Lung (tissue), 12 donors: Measurements from ENCODE around the gene ZNF483. TPM values are rescaled to one million over a fixed set of nuclear protein-coding genes. Genes with fewer than 3 reads are reported as not detected.
A peak's percentile ranks its signal among the peaks of the same experiment; 100 is the strongest.
"Not testable (repeated sequence)": the region's sequence is repeated elsewhere in the genome, so short reads cannot be mapped to it uniquely, and the experiment has no call there.

Experiments
- ATAC-seq: fragments of 200-7000 bp; cut with Tn5 transposase; one replicate; pipeline ENCODE4 v1.9.1; 2020; ENCODE audit warnings: moderate number of reproducible peaks; ENCODE audit not compliant: insufficient read depth, low FRiP score
- DNase-seq, 3 donors: peaks; one replicate each; pipeline ENCODE4 v3.0.0-alpha.2; 2013 to 2017
- H3K27ac ChIP-seq, 2 donors: one replicate each; pipeline ENCODE4 v1.5.1; 2013; ENCODE audit warnings: mild to moderate bottlenecking in 2 of 2, moderate library complexity in 2 of 2, control low read depth in 1 of 2, inconsistent platforms in 1 of 2, low read depth in 1 of 2, low read length in 1 of 2
- H3K27me3 ChIP-seq, 3 donors: one replicate each; pipeline ENCODE4 v1.5.1; 2013; ENCODE audit warnings: low read length in 2 of 3; ENCODE audit not compliant: control insufficient read depth in 3 of 3, insufficient read depth in 3 of 3
- H3K36me3 ChIP-seq, 4 donors: one replicate each; pipeline ENCODE4 v1.5.1; 2013; ENCODE audit warnings: low read length in 4 of 4, mild to moderate bottlenecking in 1 of 4, moderate library complexity in 1 of 4; ENCODE audit not compliant: control insufficient read depth in 4 of 4, insufficient read depth in 4 of 4
- H3K4me1 ChIP-seq, 5 donors: one replicate each; pipeline ENCODE4 v1.5.1; 2013; ENCODE audit warnings: low read length in 5 of 5, mild to moderate bottlenecking in 2 of 5, moderate library complexity in 1 of 5; ENCODE audit not compliant: control insufficient read depth in 5 of 5, insufficient read depth in 5 of 5
- H3K4me3 ChIP-seq: one replicate; pipeline ENCODE4 v1.5.1; 2013; ENCODE audit warnings: mild to moderate bottlenecking, control low read depth, moderate library complexity
- H3K9ac ChIP-seq, 2 donors: one replicate each; pipeline ENCODE4 v1.5.1; 2013; ENCODE audit warnings: low read length in 2 of 2, control low read depth in 1 of 2; ENCODE audit not compliant: insufficient read depth in 1 of 2
- H3K9me3 ChIP-seq, 4 donors: one replicate each; pipeline ENCODE4 v1.5.1; 2013; ENCODE audit warnings: low read length in 3 of 4, mild to moderate bottlenecking in 1 of 4, moderate library complexity in 1 of 4; ENCODE audit not compliant: control insufficient read depth in 4 of 4, insufficient read depth in 3 of 4
- CTCF ChIP-seq: IDR thresholded peaks from 2 replicates; pipeline ENCODE4 v1.5.1; 2012; ENCODE audit warnings: mild to moderate bottlenecking; ENCODE audit errors: control extremely low read depth, extremely low read depth
- WGBS, 2 donors: extraction: QIAGEN DNeasy Blood & Tissue Kit; methylation state at CpG; one replicate each; pipeline ENCODE4 v1.1.7; 2013; 5-methylcytosine and 5-hydroxymethylcytosine counted together
- polyA plus RNA-seq, 2 donors: library from polyadenylated mRNA; stranded (reverse); fragments of 200-250 nt; gene quantifications; one replicate each; pipeline ENCODE4 v1.2.1, GENCODE V29; 2013
- total RNA-seq, 2 donors: library from RNA; depleted of rRNA in 1 of 2; stranded (reverse); fragments of >200 nt in 1 of 2; gene quantifications; one replicate each; pipeline ENCODE4 v1.2.1, GENCODE V29; 2014 to 2021
- donor health status: control.
- donor health status: control.
- donor health status: Bipolar disorder and iron deficiency.
- donor health status: healthy.
- donor health status: DM: yes; HTN: yes; CAD: no.

The ZNF483 gene
- total and polyA plus RNA-seq, 4 donors: 0.14 to 20.6 (median 2.8) TPM

GRCh38 chr9:111615928-111616327 lies 90.9 kb downstream of the ZNF483 start:
- Histone ChIP-seq H3K9me3 (no peaks in the 10 kb centered on the region), H3K9ac (no peak overlapping the region), H3K27ac (no peak overlapping the region), H3K4me3 (no peak overlapping the region), H3K36me3 (no peaks in the 10 kb centered on the region), H3K27me3 (no peaks in the 10 kb centered on the region), H3K4me1 (no peaks in the 10 kb centered on the region)
- DNase-seq (no peak), ATAC-seq (no peak)
- TF ChIP-seq CTCF: no peak
- 64 to 69% methylated on average over 3 of the region's 3 CpGs for WGBS, 2 donors

- not testable (repeated sequence) for H3K27me3 ChIP-seq, H3K27ac ChIP-seq, H3K4me3 ChIP-seq, ATAC-seq, H3K4me1 ChIP-seq, DNase-seq, H3K36me3 ChIP-seq, H3K9me3 ChIP-seq, H3K9ac ChIP-seq
- 96 to 97% methylated on average over 22 to 29 of the region's 29 CpGs for WGBS, 2 donors
Observed at GRCh38 chr9:111617349-111617748, 92.4 kb downstream of the ZNF483 start.

- TF ChIP-seq CTCF: peak; percentile 42
- peak in 2 of 3 donors; percentile 40 to 47 for DNase-seq
- H3K36me3 ChIP-seq: no peaks in the 10 kb centered on the region
- no peak overlapping the region for H3K9ac ChIP-seq
- no peak overlapping the region for H3K4me3 ChIP-seq
- no peaks in the 10 kb centered on the region for H3K4me1 ChIP-seq
- 36 to 44% methylated on average over 2 of the region's 2 CpGs for WGBS, 2 donors
- H3K27ac ChIP-seq: no peak overlapping the region
- peak; percentile 69 for ATAC-seq
- no peaks in the 10 kb centered on the region for H3K9me3 ChIP-seq
- peaks cover 0 to 4% (median 0%) of the 10 kb centered on the region in 3 donors for H3K27me3 ChIP-seq
Observed at GRCh38 chr9:111621895-111622480, 97.0 kb downstream of the ZNF483 start.

- H3K27me3 ChIP-seq: peaks cover 0 to 4% (median 0%) of the 10 kb centered on the region in 3 donors
- DNase-seq (no peak), ATAC-seq (peak; percentile 62)
- WGBS, 2 donors: 54 to 56% methylated on average over 3 of the region's 3 CpGs
- no peaks in the 10 kb centered on the region for H3K9me3 ChIP-seq
- no peaks in the 10 kb centered on the region for H3K4me1 ChIP-seq
- no peaks in the 10 kb centered on the region for H3K36me3 ChIP-seq
- no peak overlapping the region for H3K4me3 ChIP-seq
- no peak overlapping the region for H3K27ac ChIP-seq
- no peak overlapping the region for H3K9ac ChIP-seq
- TF ChIP-seq CTCF: no peak
Observed at GRCh38 chr9:111622626-111623025, 97.6 kb downstream of the ZNF483 start.

Other genes with a start within 250 kb of the ZNF483 start
- not detected for gene OR2K2, start 195.0 kb upstream of the ZNF483 start, total RNA-seq
- gene OR2K2, start 195.0 kb upstream of the ZNF483 start, polyA plus RNA-seq: not detected
- 10 to 100 TPM; 71.5 to 93.2 TPM for gene ECPAS, start 40.8 kb upstream of the ZNF483 start, total RNA-seq
- 10 to 100 TPM; 17.4 to 22.9 TPM for gene ECPAS, start 40.8 kb upstream of the ZNF483 start, polyA plus RNA-seq
- 10 to 100 TPM; 37.3 to 61.0 TPM for gene PTGR1, start 74.5 kb downstream of the ZNF483 start, total RNA-seq
- 10 to 100 TPM; 14.0 to 22.8 TPM for gene PTGR1, start 74.5 kb downstream of the ZNF483 start, polyA plus RNA-seq
- 1 to 10 TPM; 5.0 to 6.5 TPM for gene DNAJC25, start 106.2 kb downstream of the ZNF483 start, total RNA-seq
- 1 to 10 TPM; 5.8 to 6.2 TPM for gene DNAJC25, start 106.2 kb downstream of the ZNF483 start, polyA plus RNA-seq
- 10 to 100 TPM; 40.4 to 51.1 TPM for gene GNG10, start 136.4 kb downstream of the ZNF483 start, total RNA-seq
- gene GNG10, start 136.4 kb downstream of the ZNF483 start, polyA plus RNA-seq: 10 to 100 TPM; 40.8 to 98.5 TPM